HG03457 (cell line): ENCODE data around the gene STRADB.
"Not testable (repeated sequence)": the region's sequence is repeated elsewhere in the genome, so short reads cannot be mapped to it uniquely, and the experiment has no call there.

Experiments used
- ATAC-seq: cut with Tn5 transposase; IDR thresholded peaks from one replicate; pipeline ENCODE4 v1.9.1; 2021; ENCODE audit warnings: moderate number of reproducible peaks; ENCODE audit not compliant: unreplicated experiment

STRADB gene, protein sequence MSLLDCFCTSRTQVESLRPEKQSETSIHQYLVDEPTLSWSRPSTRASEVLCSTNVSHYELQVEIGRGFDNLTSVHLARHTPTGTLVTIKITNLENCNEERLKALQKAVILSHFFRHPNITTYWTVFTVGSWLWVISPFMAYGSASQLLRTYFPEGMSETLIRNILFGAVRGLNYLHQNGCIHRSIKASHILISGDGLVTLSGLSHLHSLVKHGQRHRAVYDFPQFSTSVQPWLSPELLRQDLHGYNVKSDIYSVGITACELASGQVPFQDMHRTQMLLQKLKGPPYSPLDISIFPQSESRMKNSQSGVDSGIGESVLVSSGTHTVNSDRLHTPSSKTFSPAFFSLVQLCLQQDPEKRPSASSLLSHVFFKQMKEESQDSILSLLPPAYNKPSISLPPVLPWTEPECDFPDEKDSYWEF

DNA sequence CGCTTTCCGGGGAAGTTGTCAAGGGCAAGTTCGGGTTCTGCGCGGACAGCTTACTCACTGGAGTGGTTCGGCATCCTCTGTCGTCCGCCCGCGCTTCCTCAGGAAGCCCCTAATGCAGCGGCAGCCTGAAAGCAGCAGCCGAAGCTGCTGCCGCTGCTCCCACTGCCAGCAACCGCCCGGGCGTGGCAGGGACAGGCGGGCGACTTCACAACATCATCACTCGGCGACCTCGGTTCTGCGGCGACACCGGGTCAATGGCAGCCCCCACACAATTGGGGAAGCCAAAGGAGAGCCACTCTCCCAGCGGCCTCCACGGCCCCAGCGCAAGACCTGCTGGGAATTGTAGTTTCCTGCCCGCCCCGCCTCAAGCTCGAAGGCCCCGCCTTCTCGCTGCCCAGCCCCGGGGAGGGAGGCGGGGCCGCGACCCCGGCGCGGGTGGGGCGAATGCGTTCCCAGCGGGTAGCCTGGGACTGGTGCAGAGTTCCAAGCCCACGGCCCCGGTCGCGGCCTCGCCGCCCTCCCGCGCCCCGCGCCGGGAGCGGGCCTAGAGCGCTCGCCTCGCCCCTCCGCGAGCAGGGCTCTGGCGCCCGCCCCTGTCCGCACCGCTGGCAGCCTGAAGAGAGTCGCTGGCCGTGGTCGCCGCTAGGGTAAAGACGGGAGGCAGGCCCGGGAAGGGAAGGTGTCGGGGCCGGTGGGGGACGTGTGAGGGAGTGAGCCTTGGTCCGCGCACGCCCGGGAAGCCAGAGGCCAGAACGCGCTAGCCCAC is at the start of gene STRADB, which contains the start of gene TRAK2:
TSS of gene STRADB (plus strand) at position 449 of the 766 bp plus-strand sequence. CDS start 3,101 bp downstream, outside the sequence.
TSS of gene TRAK2 (minus strand) at position 167 of the 766 bp plus-strand sequence. CDS start 30,951 bp downstream, outside the sequence.
- peak; percentile 95 for ATAC-seq

DNA sequence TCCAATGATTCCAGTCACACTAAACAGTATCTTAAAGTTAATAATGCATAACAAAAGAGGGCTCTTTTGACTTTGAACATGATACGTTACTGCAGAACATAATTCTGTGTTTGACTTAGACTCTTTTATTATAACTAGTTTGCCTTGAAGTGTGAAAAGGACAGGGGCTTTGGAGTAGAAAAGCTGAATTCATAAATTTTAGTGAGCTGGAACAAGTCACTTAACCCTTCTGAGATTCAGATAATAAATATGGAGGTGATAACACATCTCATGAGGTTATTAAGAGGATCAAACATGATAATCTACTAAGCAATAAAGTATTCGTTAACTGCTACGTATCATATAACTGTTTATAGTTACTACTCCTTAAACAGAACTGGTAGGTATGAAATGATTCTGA is 49.7 kb upstream of the STRADB start:
- ATAC-seq = no peak

DNA sequence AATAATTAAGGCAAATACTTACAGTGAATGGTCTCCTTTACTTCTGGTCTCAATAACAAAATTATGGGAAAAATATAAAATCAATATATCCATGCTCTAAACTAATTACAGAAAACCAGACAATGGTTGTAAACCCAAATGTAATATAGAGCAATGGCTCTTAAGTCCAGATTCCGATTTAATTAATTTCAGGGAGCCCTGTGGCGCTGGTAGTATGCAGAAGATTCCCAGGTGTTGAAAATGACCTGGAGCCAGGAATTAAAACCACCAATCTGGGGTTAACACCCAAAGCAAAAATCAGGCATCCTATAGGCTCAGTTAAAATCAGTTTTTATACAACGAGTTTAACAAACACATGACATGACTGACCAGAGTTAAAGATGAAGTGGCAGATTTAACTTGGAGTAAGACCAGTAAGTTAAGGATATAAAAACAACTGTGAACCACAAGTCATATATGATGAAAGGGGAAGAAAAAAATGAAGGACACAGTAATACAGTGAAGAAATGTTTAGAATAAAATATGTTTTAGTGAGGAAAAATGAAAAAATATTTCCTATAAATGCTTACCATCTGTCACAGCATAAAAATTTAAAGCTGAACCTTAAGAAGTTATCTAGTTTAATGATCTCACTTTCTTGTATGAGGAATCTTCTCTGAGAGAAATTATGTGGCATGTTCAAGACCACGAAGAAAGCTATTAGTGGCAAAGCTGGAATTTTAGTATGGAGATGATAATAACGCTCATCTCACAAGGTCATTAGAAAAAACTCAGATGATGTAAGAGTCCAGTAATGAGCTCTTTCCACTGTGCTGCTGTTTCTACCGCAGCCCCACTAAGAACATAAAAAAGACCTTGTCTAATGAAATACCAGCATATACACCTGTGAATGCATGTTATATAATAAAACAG is 48.6 kb upstream of the STRADB start:
- ATAC-seq = no peak

DNA sequence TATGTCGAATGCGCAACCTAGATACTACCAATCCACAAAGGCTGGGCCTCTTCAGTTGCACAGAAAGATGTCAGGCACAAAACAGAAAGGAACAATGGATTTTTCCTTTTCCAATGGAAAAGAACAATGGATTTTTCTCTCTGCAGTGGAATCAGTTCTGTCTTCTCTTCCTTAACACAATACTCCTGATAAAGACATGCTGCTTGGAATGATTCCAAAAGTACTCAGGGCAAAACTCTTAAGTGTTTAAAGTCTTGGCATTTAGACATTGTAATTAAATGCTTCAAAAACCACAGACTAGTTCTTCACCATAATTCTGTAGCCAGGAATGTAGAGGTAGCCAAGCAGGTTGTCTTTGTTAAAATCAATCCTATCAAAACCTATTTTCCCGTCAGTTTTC is 47.7 kb upstream of the STRADB start:
- ATAC-seq = no peak

DNA sequence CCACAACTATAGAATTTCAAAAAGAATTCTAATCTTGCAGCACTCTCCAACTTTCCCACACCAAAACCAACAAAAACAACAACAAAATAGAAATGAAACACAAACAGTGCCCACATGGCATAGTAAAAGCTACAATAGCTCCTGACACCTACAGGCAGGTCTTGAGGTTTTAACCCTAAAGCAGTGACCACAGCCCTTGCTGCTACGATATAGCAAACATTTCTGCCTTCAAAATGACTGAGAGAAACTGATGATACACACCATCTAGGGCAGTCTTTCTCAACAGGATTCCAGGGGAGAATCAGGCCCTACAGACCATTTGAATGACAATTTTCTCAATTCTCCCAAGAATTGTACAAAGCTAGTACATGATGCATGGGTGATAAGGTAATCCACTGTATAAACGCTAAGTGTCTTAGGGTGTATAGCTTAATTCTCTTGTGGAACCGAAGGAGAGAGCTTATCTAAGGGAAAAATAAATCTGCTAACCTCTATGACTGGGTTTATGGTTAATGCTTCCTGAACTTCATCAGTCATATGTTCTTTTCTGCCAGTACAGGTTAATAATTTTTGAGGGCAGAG is 46.8 kb upstream of the STRADB start:
- no peak for ATAC-seq

DNA sequence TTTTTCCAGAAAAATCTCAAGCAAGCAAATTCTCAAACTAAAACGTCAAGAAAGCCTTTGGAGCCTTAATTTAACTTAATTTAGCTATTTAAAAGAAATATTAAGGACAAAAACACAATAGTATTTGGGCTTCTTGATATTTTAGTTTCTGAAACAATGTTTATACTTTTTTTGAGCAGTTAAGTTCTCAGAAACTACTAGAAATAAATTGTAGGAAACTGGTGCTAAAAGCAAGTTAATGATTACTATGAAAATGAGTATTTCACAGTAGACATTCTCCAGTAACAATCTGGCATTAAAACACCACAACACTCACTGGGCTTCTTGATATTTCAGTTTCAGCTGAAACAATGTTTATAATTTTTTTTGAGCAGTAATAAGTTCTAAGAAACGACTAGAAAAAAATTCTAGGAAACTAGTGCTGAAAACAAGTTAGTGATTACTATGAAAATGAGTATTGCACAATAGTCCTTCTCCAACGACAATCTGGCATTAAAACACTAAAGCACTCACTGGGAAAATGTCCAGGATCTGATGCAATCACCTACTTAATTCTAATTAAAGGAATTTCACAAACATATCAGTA is 45.4 kb upstream of the STRADB start:
- no peak for ATAC-seq

DNA sequence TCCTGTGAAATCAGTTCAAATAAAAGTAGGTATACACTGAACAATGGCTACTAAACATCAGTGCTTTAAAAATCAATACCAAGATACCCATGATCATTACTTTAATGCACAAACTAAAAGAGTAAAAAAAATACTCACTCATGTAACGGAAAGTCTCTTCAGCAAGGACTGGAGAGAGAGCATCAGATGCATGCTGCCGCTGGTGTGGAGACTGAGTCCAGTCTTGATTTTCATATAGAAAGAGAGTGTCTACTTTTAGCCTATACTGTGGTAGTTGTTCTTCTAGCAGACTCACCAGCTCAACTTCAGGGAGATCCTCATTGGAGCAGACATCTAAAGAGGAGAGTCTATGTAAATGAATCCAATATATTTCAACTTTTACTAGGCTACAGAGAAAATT is 44.3 kb upstream of the STRADB start:
- no peak for ATAC-seq

DNA sequence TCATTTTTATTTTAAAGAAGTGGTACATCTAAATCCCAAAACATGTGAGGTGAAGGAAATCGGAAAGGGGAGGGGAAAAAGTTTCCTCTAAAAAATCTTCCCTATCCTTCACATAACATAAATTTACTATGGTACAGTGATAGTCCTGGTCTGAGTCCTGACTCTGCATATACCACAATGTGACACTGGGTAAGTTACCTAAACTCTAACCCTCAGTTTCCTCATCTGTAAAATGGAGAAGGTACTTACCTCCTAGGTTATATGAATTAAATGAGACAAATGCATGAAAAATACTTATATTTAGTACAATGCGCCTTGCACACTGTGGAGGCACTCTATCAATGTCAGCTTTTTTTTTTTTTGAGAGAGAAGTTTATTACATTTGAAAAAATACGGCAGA is 42.6 kb upstream of the STRADB start:
- no peak for ATAC-seq

DNA sequence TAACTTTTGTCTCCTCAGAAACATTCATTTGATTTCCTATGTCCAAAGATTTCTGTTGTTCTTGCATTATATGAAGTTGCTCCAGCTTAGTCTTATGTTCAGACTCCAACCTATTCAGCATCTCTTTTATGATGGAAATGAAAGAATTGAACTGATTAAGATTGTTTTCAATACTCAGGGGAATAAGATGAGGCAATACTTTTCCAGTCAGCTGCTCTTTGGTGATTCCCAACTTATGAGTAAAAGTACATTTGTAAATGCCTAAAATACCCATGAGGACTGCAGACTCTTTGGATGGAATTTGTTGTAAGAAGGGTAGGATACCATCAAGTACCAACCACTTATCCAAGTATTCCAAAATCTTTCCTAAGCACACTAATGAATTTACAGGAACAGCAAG is 40.1 kb upstream of the STRADB start:
- ATAC-seq = no peak

DNA sequence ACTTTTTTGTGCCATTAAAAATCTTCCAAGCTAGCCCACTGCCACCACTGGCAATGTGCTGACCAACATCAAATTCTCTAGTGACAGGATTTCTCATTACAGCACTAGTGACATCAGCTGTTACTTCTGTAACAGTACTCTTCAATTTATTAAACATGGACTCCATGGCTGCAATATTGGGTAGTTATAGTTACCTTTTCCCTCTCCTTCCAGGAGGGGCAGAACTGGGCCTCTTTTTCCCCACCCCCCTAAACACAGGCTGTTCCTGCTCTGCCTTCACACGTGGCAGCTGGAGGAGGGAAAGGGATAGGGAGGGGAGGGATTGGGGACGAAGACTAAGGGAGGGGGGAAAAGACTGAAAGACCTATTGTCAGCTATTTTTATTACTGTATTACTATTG is 38.4 kb upstream of the STRADB start:
- ATAC-seq = no peak

DNA sequence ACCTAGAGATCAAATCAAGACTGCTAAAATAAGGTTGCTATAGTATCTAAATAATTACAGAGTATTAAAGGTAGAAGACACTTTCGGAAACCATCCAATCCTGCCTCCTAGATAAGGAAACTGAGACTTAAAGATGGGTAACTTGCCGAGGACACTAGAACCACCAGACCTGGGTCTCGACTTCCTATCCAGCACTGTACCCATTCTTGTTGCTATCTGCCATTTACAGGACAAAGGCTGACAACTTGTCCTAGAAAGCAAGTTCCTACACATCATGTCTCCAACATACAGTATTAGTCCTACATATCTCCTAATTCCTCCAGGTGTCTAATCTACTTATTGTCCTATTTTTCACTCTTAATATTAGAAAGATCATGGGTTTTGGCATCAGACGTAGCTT is 38.0 kb upstream of the STRADB start:
- no peak for ATAC-seq

DNA sequence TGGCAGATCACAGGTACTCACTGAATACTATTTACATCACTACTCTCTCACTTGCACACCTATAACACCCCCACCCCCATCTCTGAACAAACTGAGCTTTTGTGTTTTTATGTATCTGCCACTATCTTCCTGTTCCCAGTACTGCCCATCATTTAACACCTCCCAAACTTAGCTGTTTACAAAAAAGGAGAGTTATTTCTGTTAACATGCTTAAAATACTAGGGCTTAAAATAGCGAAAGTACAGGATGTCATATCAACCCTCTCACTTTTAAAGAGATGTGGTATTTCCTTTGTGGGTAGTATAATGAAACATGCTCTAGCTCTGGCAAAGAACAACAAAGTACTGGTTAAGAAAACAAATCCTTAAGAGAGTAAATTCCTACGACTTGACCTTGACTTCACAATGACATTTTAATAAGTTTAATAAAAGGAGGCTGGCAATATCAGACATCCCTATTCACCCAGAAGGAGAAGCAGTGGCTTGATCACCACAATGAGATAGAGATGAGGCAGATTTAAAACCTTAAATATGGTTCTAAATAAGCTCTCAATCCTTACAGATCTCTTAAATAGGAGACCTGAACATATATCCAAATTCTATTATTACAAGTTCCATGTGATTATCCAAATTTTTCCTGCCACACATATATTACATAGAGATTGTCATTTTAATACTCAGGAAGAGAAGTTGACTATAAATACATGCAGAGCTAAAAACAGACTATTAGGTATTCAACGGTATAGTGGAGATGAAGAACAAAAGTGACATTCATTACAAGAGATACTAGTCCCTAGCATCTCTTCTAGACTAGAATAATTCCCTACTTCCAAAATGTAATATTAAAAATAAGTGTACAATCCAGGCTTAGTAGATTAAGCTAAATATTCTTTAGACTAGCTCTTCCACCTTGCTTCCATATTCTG is 37.2 kb upstream of the STRADB start:
- ATAC-seq = no peak

DNA sequence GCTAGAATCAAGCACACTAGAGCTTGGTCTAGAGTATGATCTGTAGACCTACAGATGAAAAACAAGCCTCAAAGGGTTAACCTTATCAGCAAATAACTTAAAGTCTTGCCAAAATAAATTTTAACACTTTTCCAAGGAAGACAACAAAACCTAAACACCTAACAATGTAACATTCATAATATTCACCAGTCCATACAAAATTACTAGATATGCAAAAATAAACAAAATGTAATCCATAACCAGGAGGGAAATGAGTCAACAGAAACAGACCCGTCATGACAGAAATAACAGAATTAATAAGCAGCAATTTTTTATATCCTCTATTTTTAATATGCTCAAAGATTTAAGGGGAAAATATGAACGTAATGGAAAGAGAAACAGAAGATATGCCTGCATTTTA is 36.4 kb upstream of the STRADB start:
- ATAC-seq = no peak

DNA sequence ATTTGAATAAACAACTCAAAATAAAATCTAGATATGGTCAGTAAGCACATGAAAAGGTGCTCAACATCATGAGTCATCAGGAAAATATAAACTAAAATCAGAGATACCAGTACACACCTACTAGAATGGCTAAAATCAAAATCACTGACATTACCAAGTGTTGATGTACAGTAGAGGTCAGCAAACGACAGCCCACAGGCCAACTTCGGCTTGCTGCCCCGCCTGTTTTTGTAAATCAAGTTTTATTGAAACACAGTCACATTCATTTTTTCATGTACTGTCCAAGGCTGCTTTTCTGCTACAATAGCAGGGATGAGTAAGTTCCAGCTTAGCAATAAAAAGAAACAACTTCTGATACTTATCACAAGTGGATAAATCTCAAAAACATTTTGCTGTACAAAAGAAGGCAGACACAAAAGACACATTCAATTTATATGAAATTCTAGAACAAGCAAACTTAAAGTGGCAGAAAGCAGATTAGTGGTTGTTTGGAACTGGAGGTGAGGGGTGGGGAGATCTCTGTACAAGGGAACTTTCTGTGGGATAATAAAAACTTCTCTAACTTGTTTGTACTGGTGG is 32.4 kb upstream of the STRADB start:
- ATAC-seq = no peak

DNA sequence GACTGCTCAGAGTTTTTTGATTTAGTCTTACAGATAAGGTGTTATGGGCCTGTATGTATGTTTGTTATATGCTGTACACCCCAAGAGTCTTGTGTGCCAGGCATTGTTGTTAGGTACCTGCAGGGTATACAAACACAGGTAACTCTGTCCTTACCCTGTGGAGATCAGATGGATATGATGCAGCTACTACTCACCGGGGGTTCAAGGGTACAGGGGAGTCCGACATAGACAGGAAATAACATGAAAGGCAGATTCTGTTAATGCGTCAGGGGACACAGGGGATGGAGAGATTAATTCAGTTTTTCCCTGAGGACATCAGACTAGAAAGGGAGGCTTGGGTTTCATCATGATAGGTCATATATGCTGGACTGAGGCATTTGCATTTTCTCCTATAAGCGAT is 31.6 kb upstream of the STRADB start:
- ATAC-seq = no peak

DNA sequence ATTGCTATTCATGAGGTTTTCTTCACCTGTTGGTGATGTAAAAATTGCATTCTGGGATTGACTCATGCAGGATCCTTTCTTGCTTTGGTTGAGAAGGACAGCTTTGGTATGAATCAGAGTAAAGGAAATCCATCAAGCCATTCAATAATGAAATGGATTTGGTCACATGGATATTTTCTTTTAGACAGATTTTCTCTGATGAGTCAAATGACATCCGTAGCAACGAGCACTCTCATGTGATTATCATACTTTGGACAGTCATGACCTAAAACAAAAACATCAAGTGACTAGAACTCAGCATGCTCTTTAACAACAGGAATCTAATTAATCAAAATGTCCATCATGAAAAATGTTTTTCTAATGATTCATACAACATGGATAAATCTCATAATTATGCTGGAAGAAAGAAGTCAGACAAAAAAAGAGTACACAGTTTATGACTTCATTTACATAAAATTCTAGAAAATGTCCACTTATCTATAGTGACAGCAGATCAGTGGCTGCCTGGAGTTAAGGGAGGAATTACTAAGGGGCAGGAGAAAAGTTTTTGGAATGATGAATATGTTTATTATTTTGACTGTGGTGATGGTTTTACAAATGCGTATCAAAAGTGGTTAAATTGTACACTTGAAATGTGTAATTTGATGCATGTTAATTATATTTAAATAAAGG is 31.0 kb upstream of the STRADB start:
- ATAC-seq = no peak

DNA sequence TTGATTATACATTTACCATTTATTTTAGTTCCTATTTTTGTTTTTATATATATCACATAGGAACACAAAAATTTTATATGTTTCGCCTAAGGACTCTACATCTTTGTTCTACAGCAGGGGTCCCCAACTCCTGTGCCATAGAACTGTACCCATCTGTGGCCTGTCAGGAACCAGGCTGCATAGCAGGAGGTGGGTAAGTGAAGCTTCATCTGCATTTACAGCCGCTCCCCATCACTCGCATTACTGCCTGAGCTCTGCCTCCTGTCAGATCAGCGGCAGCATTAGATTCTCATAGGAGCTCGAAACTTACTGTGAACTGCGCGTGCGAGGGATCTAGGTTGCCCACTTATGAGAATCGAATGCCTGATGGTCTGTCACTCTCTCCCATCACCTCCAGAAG is 25.6 kb upstream of the STRADB start:
- no peak for ATAC-seq

DNA sequence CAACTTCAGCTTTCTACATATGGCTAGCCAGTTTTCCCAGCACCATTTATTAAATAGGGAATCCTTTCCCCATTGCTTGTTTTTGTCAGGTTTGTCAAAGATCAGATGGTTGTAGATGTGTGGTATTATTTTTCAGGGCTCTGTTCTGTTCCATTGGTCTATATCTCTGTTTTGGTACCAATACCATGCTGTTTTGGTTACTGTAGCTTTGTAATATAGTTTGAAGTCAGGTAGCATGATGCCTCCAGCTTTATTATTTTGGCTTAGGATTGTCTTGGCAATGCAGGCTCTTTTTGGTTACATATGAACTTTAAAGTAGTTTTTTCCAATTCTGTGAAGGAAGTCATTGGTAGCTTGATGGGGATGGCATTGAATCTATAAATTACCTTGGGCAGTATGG is 23.2 kb upstream of the STRADB start:
- ATAC-seq = not testable (repeated sequence)
